GM21381 (cell line): ENCODE results near the gene NRIP1.
"Not testable (repeated sequence)": the region's sequence is repeated elsewhere in the genome, so short reads cannot be mapped to it uniquely, and the experiment has no call there.

ENCODE experiments used
- ATAC-seq: cut with Tn5 transposase; IDR thresholded peaks from one replicate; pipeline ENCODE4 v1.9.1; 2021; ENCODE audit warnings: mild to moderate bottlenecking, moderate library complexity; ENCODE audit not compliant: unreplicated experiment

NRIP1 gene

DNA sequence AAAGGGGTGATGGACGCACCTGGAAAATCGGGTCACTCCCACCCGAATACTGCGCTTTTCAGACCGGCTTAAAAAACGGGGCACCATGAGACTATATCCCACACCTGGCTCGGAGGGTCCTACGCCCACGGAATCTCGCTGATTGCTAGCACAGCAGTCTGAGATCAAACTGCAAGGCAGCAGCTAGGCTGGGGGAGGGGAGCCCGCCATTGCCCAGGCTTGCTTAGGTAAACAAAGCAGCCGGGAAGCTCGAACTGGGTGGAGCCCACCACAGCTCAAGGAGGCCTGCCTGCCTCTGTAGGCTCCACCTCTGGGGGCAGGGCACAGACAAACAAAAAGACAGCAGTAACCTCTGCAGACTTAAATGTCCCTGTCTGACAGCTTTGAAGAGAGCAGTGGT is 137.5 kb downstream of the NRIP1 start:
- not testable (repeated sequence) for ATAC-seq

GRCh38 chr21:14926186-14926585 is 138.6 kb downstream of the NRIP1 start:
- ATAC-seq, result no peak

DNA sequence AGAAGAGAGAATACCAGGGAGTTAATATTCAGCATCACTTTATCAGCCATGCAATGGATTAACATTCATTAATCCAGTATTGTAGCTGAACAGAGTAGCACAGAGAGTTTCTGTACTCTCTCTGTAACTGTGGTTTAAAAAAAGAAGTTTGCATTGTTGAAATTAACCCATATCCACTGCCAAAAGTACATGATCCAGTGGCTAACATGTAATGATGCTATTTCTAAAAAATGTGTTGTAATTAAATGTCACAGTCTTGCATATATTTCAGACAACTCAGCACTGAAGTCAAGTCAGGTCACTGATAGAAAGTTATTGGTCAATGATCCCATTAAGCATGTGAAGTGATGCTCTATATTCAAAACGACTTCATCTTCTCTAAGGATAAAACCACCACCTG is 141.3 kb downstream of the NRIP1 start:
- no peak for ATAC-seq

GRCh38 chr21:14922980-14923379 is 141.8 kb downstream of the NRIP1 start:
- ATAC-seq, result no peak

DNA sequence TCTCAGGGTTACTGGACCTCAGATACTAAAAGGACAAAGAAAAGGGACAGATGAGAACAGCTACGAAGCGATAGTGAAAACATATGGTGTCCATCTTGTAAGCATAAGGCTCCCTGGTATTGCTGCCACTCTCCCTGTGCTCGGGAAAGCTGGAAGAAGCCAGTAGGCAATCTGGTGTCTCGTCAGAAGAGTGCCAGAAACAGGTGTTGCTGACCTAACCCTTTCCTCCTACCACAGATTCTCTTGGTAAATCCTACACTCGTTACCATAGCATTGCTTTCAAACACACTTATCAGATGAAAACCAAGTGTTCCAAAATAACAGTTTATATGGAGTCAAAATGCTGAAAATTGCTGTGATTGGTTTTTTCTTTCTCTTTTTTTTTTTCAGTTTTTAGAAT is 146.3 kb downstream of the NRIP1 start:
- ATAC-seq, result no peak

DNA sequence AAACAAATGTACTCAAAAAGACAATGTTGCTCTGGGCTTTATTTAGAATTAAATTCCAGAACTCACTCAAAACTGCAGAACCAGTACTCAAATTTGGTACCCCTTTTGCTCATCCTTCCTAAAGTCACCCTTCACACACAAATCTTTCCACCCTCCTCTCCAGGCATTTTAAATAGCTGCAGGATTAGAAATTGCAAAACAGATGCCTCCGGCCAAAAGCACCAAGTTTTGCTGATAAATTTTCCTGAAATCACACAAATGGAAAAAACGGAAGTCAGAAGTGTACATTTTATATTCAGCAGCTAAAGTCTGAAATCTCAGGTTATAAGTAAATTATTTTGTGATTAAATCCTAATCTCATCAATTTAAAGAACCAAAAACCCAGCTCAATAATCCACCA is 147.0 kb downstream of the NRIP1 start:
- no peak for ATAC-seq

GRCh38 chr21:14916676-14917141 is 148.1 kb downstream of the NRIP1 start:
- no peak for ATAC-seq

- ATAC-seq, result no peak
Observed at GRCh38 chr21:14913638-14914037, 151.2 kb downstream of the NRIP1 start.

DNA sequence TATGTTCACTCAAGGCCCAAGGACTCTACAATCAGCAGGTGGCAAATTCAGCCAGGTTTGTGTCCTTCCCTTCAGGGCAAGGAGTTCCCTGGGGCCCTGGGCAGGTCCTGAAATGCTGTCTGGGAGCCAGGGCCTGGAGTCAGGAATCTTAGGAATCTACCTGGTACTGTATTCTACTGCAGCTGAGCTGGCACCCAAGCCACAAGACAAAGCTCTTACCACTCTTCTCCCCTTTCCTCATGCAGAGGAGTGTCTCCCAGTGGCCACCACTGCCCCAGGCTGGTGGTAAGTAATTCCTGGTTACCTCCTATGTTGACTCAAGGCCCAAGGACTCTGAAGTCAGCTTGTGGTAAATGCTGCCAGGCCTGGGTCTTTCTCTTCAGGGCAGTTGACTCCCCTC is 153.4 kb downstream of the NRIP1 start:
- ATAC-seq, result no peak
